Panc1 (cell line): Measurements from ENCODE around the gene BBC3. TPM values are rescaled to one million over a fixed set of nuclear protein-coding genes. Genes with fewer than 3 reads are reported as not detected.

ENCODE experiments used
- ATAC-seq: fragments of 200-7000 bp; cut with Tn5 transposase; 2 replicates; pipeline ENCODE4 v1.9.1; 2020; ENCODE audit warnings: mild to moderate bottlenecking, moderate library complexity
- BruUV-seq: library from RNA; stranded (reverse); fragments of 400-500 nt; replicated peaks from 2 replicates; lab custom pipeline; 2021; lab: Mats Ljungman, UMichigan
- CTCF ChIA-PET: fragments of 300-600 bp; sonication (Branson Sonifier 250); formaldehyde crosslinking; loops from one replicate; lab custom pipeline; 2022; ENCODE audit warnings: antibody characterized with exemption; lab: Charles Lee
- POLR2A ChIA-PET: fragments of 300-600 bp; sonication (Branson Sonifier 250); formaldehyde crosslinking; loops from one replicate; lab custom pipeline; 2022; ENCODE audit warnings: antibody characterized with exemption; lab: Charles Lee
- DNase-seq: peaks from one replicate; pipeline ENCODE4 v3.0.0-alpha.2; 2010; ENCODE audit warnings: low read depth, low spot score
- H3K27ac ChIP-seq: 2 replicates; pipeline ENCODE4 v1.5.1; 2011; ENCODE audit warnings: mild to moderate bottlenecking, low read length, inconsistent platforms
- H3K27me3 ChIP-seq: fragments of 200-500 bp; sonication (Bioruptor generic); 2 replicates; pipeline ENCODE4 v1.6.0; 2014; ENCODE audit warnings: low read length, inconsistent platforms; ENCODE audit not compliant: control insufficient read depth, insufficient read depth
- H3K36me3 ChIP-seq: fragments of 200-500 bp; sonication (Bioruptor generic); 2 replicates; pipeline ENCODE4 v1.5.1; 2014; ENCODE audit warnings: inconsistent platforms, mild to moderate bottlenecking, low read length, moderate library complexity; ENCODE audit not compliant: control insufficient read depth, insufficient read depth
- H3K4me1 ChIP-seq: 2 replicates; pipeline ENCODE4 v1.5.1; 2011; ENCODE audit warnings: inconsistent platforms, mild to moderate bottlenecking, low read length, moderate library complexity; ENCODE audit not compliant: control insufficient read depth, insufficient read depth
- H3K4me3 ChIP-seq, 2 experiments: 2 replicates each; pipeline ENCODE4 v1.5.1; 2011 to 2012; ENCODE audit warnings: low read depth in 2 of 2, low read length in 2 of 2, mild to moderate bottlenecking in 2 of 2, inconsistent platforms in 1 of 2, moderate library complexity in 1 of 2
- H3K9me3 ChIP-seq: fragments of 200-500 bp; sonication (Bioruptor generic); 2 replicates; pipeline ENCODE4 v1.5.1; 2014; ENCODE audit warnings: low read depth, mild to moderate bottlenecking, inconsistent platforms, low read length, moderate library complexity; ENCODE audit not compliant: control insufficient read depth, insufficient read depth
- POLR2AphosphoS5 ChIP-seq: IDR thresholded peaks from 2 replicates; pipeline ENCODE4 v1.6.1; 2012; ENCODE audit warnings: mild to moderate bottlenecking, low read depth, low read length, moderate library complexity
- SIN3A ChIP-seq: IDR thresholded peaks from 2 replicates; pipeline ENCODE4 v1.6.1; 2012; ENCODE audit warnings: low read depth, mild to moderate bottlenecking, low read length, moderate library complexity, borderline replicate concordance; ENCODE audit not compliant: insufficient read depth
- TCF7L2 ChIP-seq: IDR thresholded peaks from 2 replicates; pipeline ENCODE4 v1.6.1; 2011; ENCODE audit warnings: mild to moderate bottlenecking, low read depth, low read length, inconsistent platforms
- in situ Hi-C: cut with HindIII; loops from 2 replicates; pipeline ENCODE4 v1.10.0; 2016; ENCODE audit warnings: low sequenced_read_pairs, low pct_unique_long_range_greater_than_20kb
- intact Hi-C: fragments of 100-400 bp; cut with micrococcal nuclease; formaldehyde crosslinking; loops from one replicate; pipeline ENCODE4 v1.10.0; 2022; ENCODE audit not compliant: unreplicated experiment
- total RNA-seq: library from RNA; stranded (reverse); gene quantifications from one replicate; pipeline ENCODE4 v1.2.1, GENCODE V29; 2021; ENCODE audit not compliant: unreplicated experiment
- TF ChIP-seq, protein P1 (sequence below): fragments of 450-650 bp; IDR thresholded peaks from 2 replicates; pipeline ENCODE4 v1.5.1; 2017; ENCODE audit warnings: mild to moderate bottlenecking
- TF ChIP-seq, protein P2 (sequence below), 2 experiments: IDR thresholded peaks; 2 replicates each; pipeline ENCODE4 v1.6.1; 2011 to 2012; ENCODE audit warnings: low read depth in 2 of 2, control low read depth in 1 of 2, low read length in 1 of 2, mild to moderate bottlenecking in 1 of 2, moderate library complexity in 1 of 2; ENCODE audit not compliant: insufficient read depth in 1 of 2

BBC3 gene
- total RNA-seq, 1 experiment from 2014 or later, result 7.6 TPM

DNA sequence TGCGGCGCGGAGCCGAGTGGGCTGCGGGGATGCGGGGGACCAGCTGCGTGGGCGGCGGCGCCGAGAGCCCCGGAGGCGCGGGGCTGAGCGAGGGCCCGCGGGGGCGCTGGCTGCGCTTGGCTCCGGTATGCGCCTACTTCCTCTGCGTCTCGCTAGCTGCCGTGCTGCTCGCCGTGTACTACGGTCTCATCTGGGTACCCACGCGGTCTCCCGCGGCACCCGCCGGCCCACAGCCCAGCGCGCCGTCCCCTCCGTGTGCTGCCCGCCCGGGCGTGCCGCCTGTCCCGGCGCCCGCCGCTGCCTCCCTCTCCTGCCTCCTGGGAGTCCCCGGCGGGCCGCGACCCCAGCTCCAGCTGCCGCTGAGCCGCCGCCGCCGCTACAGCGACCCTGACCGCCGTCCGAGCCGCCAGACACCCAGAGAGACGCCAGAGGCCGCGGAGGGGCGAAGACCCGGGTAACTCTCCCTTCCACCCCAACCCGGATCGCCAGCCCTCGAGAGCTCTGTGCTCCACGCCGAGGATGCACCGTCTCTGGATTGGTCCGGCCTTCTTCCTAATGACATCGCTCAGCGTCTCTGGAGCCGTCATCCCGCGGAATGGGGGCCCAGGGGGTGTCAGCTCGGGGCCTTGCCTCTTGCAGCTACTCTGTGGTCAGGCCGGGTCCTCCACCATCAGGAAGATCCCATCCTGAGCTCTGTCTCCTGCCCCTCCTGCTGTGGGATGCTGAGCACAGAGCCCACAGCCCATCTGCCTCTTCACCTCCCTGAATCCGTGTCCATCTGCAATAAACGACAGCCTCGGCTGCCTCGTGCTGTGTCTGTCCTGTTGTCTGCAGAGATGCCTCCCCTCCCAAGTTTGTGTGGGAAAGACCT is 44.1 kb upstream of the BBC3 start:
- ATAC-seq (peak; percentile 4; the same call in 1 of the 2 replicates), DNase-seq (no peak)
- H3K4me3 ChIP-seq, result peak overlapping the region; percentile 40 to 44
- H3K27ac ChIP-seq, result peak overlapping the region; percentile 3; the same call in 1 of the 2 replicates
- peaks cover 2% of the 10 kb centered on the region; the same call in 1 of the 2 replicates for H3K36me3 ChIP-seq
- intact Hi-C loops (no loop called here), in situ Hi-C loops (no loop called here)
- BruUV-seq, result no TSS peak
- H3K4me1 ChIP-seq, result peaks cover 9% of the 10 kb centered on the region
- no peak for TF ChIP-seq SIN3A
- TF ChIP-seq POLR2AphosphoS5, result no peak
- POLR2A ChIA-PET, result interaction anchor here (1.8 kb wide), 1 partner anchor 19 kb away, joined by 29 read pairs; the partner anchor contains the start of gene CCDC9
- no peaks in the 10 kb centered on the region for H3K9me3 ChIP-seq
- CTCF ChIA-PET, result no interaction called here
- H3K27me3 ChIP-seq, result no peaks in the 10 kb centered on the region

DNA sequence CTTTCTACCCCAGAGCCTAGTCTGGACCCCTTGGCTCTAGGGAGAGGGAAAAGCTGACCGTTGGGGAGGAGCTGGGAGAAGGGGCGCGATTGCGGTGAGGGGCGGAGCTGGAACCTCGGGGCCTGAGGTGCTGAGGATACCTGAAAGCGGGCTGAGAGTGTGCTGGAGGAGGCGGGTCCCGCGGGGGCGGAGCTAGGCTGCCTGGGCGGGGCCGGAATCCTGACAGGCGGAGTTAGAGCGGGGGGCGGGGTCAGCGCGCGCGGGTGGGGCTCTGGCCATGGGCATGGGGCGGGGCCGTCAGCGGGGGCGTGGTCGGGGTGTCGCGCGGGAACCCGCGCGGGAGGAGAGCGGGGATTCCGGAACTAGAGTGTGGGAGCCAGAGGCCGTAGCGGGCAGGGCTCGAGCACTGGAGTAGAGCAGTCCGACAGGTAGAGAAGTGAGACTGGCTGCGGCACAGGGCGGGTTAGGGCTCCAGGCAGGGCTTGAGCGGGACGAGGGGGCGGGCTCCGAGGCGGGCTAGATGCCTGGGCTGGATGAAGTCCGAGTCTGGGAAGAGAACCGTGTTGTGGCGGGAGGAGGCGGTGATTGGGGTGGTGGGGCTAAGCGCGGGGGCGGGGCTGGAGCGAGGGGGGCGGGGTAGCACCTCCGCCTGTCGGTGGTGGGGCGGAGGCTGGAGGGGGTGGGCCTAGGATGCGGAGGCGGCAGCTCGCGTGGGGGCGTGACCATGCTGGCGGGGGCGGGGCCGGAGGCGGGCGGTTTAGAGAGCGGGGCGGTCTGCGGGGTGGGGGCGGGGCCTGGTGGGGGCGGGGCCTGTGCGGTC is 43.3 kb upstream of the BBC3 start, which contains the start of gene INAFM1:
Gene INAFM1 (plus strand): TSS at position 815 of the 820 bp plus-strand sequence. CDS start 35 bp downstream, outside the sequence.
- intact Hi-C loops, result no loop called here

More for the DNA sequence above, 43.3 kb upstream of the BBC3 start, which contains the start of gene INAFM1:
- Histone ChIP-seq H3K9me3 (no peaks in the 10 kb centered on the region), H3K4me1 (peaks cover 9% of the 10 kb centered on the region), H3K27ac (peak within 1 kb of the TSS; percentile 91), H3K36me3 (peaks cover 2% of the 10 kb centered on the region; the same call in 1 of the 2 replicates), H3K27me3 (no peaks in the 10 kb centered on the region), H3K4me3 (peak within 1 kb of the TSS; percentile 64 to 65)
- in situ Hi-C loops, result no loop called here
- ChIA-PET POLR2A (interaction anchor here (0.6 to 1.8 kb wide), 4 partner anchors 14 to 408 kb away, joined by 3 to 29 read pairs (median 9); partner anchors contain the start of gene CCDC9), CTCF (interaction anchor here (0.6 kb wide), 1 partner anchor 27 kb away, joined by 3 read pairs; no protein-coding TSS in a partner anchor)
- TF ChIP-seq POLR2AphosphoS5 (peak; percentile 69), TCF7L2 (no peak), SIN3A (no peak)
- TF ChIP-seq, protein P1, sequence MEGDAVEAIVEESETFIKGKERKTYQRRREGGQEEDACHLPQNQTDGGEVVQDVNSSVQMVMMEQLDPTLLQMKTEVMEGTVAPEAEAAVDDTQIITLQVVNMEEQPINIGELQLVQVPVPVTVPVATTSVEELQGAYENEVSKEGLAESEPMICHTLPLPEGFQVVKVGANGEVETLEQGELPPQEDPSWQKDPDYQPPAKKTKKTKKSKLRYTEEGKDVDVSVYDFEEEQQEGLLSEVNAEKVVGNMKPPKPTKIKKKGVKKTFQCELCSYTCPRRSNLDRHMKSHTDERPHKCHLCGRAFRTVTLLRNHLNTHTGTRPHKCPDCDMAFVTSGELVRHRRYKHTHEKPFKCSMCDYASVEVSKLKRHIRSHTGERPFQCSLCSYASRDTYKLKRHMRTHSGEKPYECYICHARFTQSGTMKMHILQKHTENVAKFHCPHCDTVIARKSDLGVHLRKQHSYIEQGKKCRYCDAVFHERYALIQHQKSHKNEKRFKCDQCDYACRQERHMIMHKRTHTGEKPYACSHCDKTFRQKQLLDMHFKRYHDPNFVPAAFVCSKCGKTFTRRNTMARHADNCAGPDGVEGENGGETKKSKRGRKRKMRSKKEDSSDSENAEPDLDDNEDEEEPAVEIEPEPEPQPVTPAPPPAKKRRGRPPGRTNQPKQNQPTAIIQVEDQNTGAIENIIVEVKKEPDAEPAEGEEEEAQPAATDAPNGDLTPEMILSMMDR, result no peak
- TF ChIP-seq, protein P2, sequence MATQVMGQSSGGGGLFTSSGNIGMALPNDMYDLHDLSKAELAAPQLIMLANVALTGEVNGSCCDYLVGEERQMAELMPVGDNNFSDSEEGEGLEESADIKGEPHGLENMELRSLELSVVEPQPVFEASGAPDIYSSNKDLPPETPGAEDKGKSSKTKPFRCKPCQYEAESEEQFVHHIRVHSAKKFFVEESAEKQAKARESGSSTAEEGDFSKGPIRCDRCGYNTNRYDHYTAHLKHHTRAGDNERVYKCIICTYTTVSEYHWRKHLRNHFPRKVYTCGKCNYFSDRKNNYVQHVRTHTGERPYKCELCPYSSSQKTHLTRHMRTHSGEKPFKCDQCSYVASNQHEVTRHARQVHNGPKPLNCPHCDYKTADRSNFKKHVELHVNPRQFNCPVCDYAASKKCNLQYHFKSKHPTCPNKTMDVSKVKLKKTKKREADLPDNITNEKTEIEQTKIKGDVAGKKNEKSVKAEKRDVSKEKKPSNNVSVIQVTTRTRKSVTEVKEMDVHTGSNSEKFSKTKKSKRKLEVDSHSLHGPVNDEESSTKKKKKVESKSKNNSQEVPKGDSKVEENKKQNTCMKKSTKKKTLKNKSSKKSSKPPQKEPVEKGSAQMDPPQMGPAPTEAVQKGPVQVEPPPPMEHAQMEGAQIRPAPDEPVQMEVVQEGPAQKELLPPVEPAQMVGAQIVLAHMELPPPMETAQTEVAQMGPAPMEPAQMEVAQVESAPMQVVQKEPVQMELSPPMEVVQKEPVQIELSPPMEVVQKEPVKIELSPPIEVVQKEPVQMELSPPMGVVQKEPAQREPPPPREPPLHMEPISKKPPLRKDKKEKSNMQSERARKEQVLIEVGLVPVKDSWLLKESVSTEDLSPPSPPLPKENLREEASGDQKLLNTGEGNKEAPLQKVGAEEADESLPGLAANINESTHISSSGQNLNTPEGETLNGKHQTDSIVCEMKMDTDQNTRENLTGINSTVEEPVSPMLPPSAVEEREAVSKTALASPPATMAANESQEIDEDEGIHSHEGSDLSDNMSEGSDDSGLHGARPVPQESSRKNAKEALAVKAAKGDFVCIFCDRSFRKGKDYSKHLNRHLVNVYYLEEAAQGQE (IDR thresholded peaks at IDR 0.05; ENCODE audit: insufficient read depth in 1 of 2, low read depth in 2 of 2, low read length in 1 of 2), result no peak
- ATAC-seq (peak; percentile 85), DNase-seq (no peak)
- no TSS peak for BruUV-seq
